ENCODE data around the gene PARP4. TPM values are rescaled to one million over a fixed set of nuclear protein-coding genes. Genes with fewer than 3 reads are reported as not detected.

The PARP4 gene
- total RNA-seq = 31.3 and 35.3 TPM in 2 replicates

GRCh38 chr13:24512197-24512907, at the start of gene PARP4:
Gene PARP4 (minus strand): TSS chr13:24512778. CDS start chr13:24503776, 9,002 bp downstream.

Other genes with a start within 250 kb of the PARP4 start
- gene C1QTNF9, start 203.2 kb downstream of the PARP4 start, total RNA-seq = not detected in 2 replicates
- gene ATP12A, start 167.6 kb upstream of the PARP4 start, total RNA-seq = not detected in 2 replicates